Measurements from ENCODE around the gene ZNF675. TPM values are rescaled to one million over a fixed set of nuclear protein-coding genes. Genes with fewer than 3 reads are reported as not detected.
"Not testable (repeated sequence)": the region's sequence is repeated elsewhere in the genome, so short reads cannot be mapped to it uniquely, and the experiment has no call there.

Gene ZNF675
- total RNA-seq, 1 donor from 2014 or later = 14.0 TPM

GRCh38 chr19:23706657-23707056 lies 19.6 kb upstream of the ZNF675 start:
- no peak for TF ChIP-seq CTCF (IDR thresholded peaks at IDR 0.05)
- H3K4me1 ChIP-seq = no peaks in the 10 kb centered on the region
- ATAC-seq = no peak
- H3K4me3 ChIP-seq = no peak overlapping the region
- no peak overlapping the region for H3K27ac ChIP-seq
- no peak for DNase-seq
- no peaks in the 10 kb centered on the region for H3K36me3 ChIP-seq
- no peaks in the 10 kb centered on the region for H3K27me3 ChIP-seq (ENCODE audit: low read depth)
- intact Hi-C loops (cut with DNase I) = no loop called here
- H3K9me3 ChIP-seq = no peaks in the 10 kb centered on the region

DNA sequence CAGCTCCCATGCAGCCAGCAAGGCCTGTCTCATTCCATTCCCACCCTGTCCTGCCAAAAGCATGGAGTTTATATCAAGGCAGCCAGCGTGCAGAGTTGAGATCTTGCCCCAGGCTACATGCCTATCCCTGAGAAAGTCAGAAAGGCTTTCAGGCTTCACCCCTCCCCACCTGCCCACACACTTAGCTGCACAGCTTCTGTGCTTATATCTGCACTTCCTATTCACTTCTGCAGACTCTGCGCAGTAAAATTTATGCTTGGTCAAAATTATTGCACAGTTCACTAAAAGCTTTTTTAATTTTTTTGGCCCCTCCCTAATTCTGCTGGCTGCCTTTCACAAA lies 12.5 kb upstream of the ZNF675 start:
- no peak overlapping the region for H3K27ac ChIP-seq
- no peak for ATAC-seq

GRCh38 chr19:23698711-23699520 lies 11.9 kb upstream of the ZNF675 start:
- peak in 1 of 2 donors; percentile 44 for ATAC-seq
- Histone ChIP-seq H3K27ac (no peak overlapping the region), H3K4me3 (no peak overlapping the region)

More for the DNA sequence above, 12.5 kb upstream of the ZNF675 start:
- Histone ChIP-seq H3K9me3 (no peaks in the 10 kb centered on the region), H3K27me3 (ENCODE audit: low read depth) (no peaks in the 10 kb centered on the region), H3K36me3 (no peaks in the 10 kb centered on the region), H3K4me3 (no peak overlapping the region), H3K4me1 (no peaks in the 10 kb centered on the region)
- intact Hi-C loops (cut with DNase I) = no loop called here
- DNase-seq = no peak
- TF ChIP-seq CTCF (IDR thresholded peaks at IDR 0.05) = no peak

DNA sequence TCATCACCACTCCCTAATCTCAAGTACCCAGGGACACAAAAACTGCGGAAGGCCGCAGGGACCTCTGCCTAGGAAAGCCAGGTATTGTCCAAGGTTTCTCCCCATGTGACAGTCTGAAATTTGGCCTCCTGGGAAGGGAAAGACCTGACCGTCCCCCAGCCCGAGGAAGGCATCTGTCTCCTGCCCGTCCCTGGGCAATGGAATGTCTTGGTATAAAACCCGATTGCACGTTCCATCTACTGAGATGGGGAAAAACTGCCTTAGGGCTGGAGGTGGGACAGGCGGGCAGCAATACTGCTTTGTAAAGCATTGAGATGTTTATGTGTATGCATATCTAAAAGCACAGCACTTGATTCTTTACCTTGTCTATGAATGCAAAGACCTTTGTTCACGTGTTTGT lies 5.9 kb upstream of the ZNF675 start:
- ATAC-seq; H3K36me3 ChIP-seq; H3K27ac ChIP-seq; H3K4me1 ChIP-seq; H3K4me3 ChIP-seq; intact Hi-C loops (cut with DNase I); H3K27me3 ChIP-seq (ENCODE audit: low read depth); H3K9me3 ChIP-seq; DNase-seq: not testable (repeated sequence)

More at GRCh38 chr19:23698711-23699520, 11.9 kb upstream of the ZNF675 start:
- no peaks in the 10 kb centered on the region for H3K27me3 ChIP-seq (ENCODE audit: low read depth)
- no peaks in the 10 kb centered on the region for H3K9me3 ChIP-seq
- no peak for TF ChIP-seq CTCF (IDR thresholded peaks at IDR 0.05)
- DNase-seq = no peak
- H3K4me1 ChIP-seq = no peaks in the 10 kb centered on the region
- no peaks in the 10 kb centered on the region for H3K36me3 ChIP-seq
- intact Hi-C loops (cut with DNase I) = no loop called here

DNA sequence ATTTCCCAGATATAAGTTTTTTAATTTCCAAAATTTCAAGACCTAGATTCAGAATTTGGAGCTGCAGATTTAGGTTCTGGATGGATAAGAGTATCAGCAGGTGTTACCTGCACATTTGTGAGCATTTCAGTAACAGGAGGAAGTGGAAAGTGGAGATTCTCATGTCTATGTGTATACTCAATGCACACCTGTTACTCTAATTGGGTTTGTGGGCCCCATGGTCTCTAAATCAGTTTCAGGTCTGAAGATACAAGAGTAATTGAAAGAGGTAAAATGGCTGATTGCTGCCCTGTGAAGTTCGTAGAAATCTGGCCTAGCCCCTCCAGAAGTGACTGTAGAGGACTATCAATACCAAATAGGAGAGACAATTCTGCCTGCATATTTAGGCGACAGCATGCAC lies 13.9 kb downstream of the ZNF675 start:
- Histone ChIP-seq H3K4me3 (no peak overlapping the region), H3K36me3 (no peaks in the 10 kb centered on the region), H3K9me3 (peaks cover 7% of the 10 kb centered on the region), H3K27me3 (ENCODE audit: low read depth) (no peaks in the 10 kb centered on the region), H3K27ac (no peak overlapping the region), H3K4me1 (no peaks in the 10 kb centered on the region)
- no peak for TF ChIP-seq CTCF (IDR thresholded peaks at IDR 0.05)
- DNase-seq (no peak), ATAC-seq (no peak)
- intact Hi-C loops (cut with DNase I) = no loop called here

GRCh38 chr19:23668606-23669005 lies 18.4 kb downstream of the ZNF675 start:
- intact Hi-C loops (cut with DNase I); H3K36me3 ChIP-seq; DNase-seq; H3K27ac ChIP-seq; ATAC-seq; H3K4me1 ChIP-seq; H3K27me3 ChIP-seq (ENCODE audit: low read depth); H3K4me3 ChIP-seq: not testable (repeated sequence)
- peaks cover 16% of the 10 kb centered on the region for H3K9me3 ChIP-seq

Measured in lower lobe of right lung (tissue), 2 donors.